ENCODE data around the gene ASCC2.
"Not testable (repeated sequence)": the region's sequence is repeated elsewhere in the genome, so short reads cannot be mapped to it uniquely, and the experiment has no call there.

The ASCC2 gene
- total RNA-seq, result 72.0 to 77.4 (median 74.2) reads per million in 4 experiments

GRCh38 chr22:29837741-29838598, at the start of gene ASCC2:
Gene ASCC2 (minus strand): TSS chr22:29838274. CDS start chr22:29832325, 5,949 bp downstream.
- DNase-seq, result peak; percentile 97

- DNase-seq, result no peak
Observed at GRCh38 chr22:29887358-29887757, 49.3 kb upstream of the ASCC2 start.

- DNase-seq, result no peak
Observed at GRCh38 chr22:29886596-29886995, 48.5 kb upstream of the ASCC2 start.

GRCh38 chr22:29885610-29886009, 47.5 kb upstream of the ASCC2 start:
- no peak for DNase-seq

GRCh38 chr22:29883775-29884097, 45.7 kb upstream of the ASCC2 start:
- no peak for DNase-seq

- DNase-seq, result peak; percentile 86
Observed at GRCh38 chr22:29883045-29883774, 45.1 kb upstream of the ASCC2 start, which contains the start of gene MTMR3. Gene MTMR3 (plus strand): TSS chr22:29883174. CDS start chr22:29971060, 87,886 bp downstream.

GRCh38 chr22:29882716-29883044, 44.6 kb upstream of the ASCC2 start:
- no peak for DNase-seq

GRCh38 chr22:29879753-29880152, 41.7 kb upstream of the ASCC2 start:
- no peak for DNase-seq

- DNase-seq, result no peak
Observed at GRCh38 chr22:29877620-29878019, 39.5 kb upstream of the ASCC2 start.

GRCh38 chr22:29873943-29874342, 35.9 kb upstream of the ASCC2 start:
- DNase-seq, result no peak

- no peak for DNase-seq
Observed at GRCh38 chr22:29872989-29873388, 34.9 kb upstream of the ASCC2 start.

GRCh38 chr22:29872144-29872893, 34.2 kb upstream of the ASCC2 start:
- DNase-seq, result no peak

- DNase-seq, result no peak
Observed at GRCh38 chr22:29871684-29872083, 33.6 kb upstream of the ASCC2 start.

GRCh38 chr22:29870574-29870973, 32.5 kb upstream of the ASCC2 start:
- no peak for DNase-seq

GRCh38 chr22:29867851-29868250, 29.8 kb upstream of the ASCC2 start:
- no peak for DNase-seq

- no peak for DNase-seq
Observed at GRCh38 chr22:29867260-29867659, 29.2 kb upstream of the ASCC2 start.

- not testable (repeated sequence) for DNase-seq
Observed at GRCh38 chr22:29865572-29865971, 27.5 kb upstream of the ASCC2 start.

GRCh38 chr22:29861672-29862297, 23.7 kb upstream of the ASCC2 start:
- DNase-seq, result no peak

- DNase-seq, result no peak
Observed at GRCh38 chr22:29860006-29860766, 22.1 kb upstream of the ASCC2 start.

- not testable (repeated sequence) for DNase-seq
Observed at GRCh38 chr22:29859030-29859429, 21.0 kb upstream of the ASCC2 start.

GRCh38 chr22:29856496-29856895, 18.4 kb upstream of the ASCC2 start:
- no peak for DNase-seq

GRCh38 chr22:29855611-29856181, 17.6 kb upstream of the ASCC2 start:
- no peak for DNase-seq

All from effector CD8-positive, alpha-beta T cell (primary cell).